ENCODE data around the gene LDLRAD3.

The LDLRAD3 gene

DNA sequence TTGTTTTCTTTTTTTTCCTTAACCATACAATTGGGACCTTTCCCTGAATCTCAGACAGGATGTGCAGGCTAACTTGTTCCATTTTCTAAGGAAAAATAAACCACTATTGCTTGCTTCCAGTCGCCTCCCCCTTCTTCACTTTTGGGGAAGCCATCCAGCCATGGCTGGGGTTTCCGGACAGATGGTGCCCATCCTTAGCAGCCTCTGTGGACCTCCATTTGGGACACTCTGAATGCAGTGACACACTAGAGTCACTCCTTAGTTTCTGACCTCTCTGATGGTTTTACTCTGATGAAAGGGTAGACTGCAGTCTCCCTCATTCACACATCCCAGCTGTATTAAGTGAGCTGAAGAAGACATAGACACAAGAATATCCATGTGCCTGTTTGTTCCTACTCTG, 198.1 kb downstream of the LDLRAD3 start:
- DNase-seq, result no peak

DNA sequence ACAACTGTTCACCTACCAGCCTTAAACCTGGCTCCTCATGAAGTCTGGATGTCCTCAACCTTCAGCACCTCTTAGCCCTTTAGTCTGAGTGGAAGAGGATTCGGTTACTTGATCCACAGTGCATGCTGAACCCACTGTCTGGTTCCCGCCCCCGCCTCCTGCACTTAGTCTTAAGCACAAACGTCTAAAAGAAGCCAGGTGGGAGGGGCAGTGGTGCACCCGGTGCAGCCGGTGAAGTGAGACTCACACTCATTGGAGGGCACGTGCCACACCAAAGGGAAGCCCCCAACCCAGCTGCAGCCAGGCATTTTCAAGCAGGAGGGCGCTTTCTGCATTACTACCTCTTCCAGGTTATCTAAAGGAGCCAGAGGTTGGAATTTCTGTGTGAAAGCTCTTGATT, 198.6 kb downstream of the LDLRAD3 start:
- Histone ChIP-seq H3K36me3 (peaks cover under 1% of the 10 kb centered on the region), H3K4me3 (ENCODE audit: low read depth, low read length) (no peak overlapping the region), H3K27me3 (ENCODE audit: insufficient read depth, low read depth, severe bottlenecking) (no peaks in the 10 kb centered on the region), H3K27ac (peak overlapping the region; percentile 23; the same call in 1 of the 2 replicates), H3K9me3 (ENCODE audit: severe bottlenecking) (no peaks in the 10 kb centered on the region)
- peak; percentile 84 for DNase-seq
- TF ChIP-seq, protein P1, sequence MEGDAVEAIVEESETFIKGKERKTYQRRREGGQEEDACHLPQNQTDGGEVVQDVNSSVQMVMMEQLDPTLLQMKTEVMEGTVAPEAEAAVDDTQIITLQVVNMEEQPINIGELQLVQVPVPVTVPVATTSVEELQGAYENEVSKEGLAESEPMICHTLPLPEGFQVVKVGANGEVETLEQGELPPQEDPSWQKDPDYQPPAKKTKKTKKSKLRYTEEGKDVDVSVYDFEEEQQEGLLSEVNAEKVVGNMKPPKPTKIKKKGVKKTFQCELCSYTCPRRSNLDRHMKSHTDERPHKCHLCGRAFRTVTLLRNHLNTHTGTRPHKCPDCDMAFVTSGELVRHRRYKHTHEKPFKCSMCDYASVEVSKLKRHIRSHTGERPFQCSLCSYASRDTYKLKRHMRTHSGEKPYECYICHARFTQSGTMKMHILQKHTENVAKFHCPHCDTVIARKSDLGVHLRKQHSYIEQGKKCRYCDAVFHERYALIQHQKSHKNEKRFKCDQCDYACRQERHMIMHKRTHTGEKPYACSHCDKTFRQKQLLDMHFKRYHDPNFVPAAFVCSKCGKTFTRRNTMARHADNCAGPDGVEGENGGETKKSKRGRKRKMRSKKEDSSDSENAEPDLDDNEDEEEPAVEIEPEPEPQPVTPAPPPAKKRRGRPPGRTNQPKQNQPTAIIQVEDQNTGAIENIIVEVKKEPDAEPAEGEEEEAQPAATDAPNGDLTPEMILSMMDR (IDR thresholded peaks at IDR 0.05; ENCODE audit: low read depth, low read length), result no peak

More for the DNA sequence above, 198.1 kb downstream of the LDLRAD3 start:
- H3K36me3 ChIP-seq, result peaks cover 5% of the 10 kb centered on the region
- no peak overlapping the region for H3K27ac ChIP-seq
- no peak overlapping the region for H3K4me3 ChIP-seq (ENCODE audit: low read depth, low read length)
- H3K27me3 ChIP-seq (ENCODE audit: insufficient read depth, low read depth, severe bottlenecking), result no peaks in the 10 kb centered on the region
- H3K9me3 ChIP-seq (ENCODE audit: severe bottlenecking), result no peaks in the 10 kb centered on the region
- TF ChIP-seq, protein P1 (IDR thresholded peaks at IDR 0.05; ENCODE audit: low read depth, low read length), result no peak

DNA sequence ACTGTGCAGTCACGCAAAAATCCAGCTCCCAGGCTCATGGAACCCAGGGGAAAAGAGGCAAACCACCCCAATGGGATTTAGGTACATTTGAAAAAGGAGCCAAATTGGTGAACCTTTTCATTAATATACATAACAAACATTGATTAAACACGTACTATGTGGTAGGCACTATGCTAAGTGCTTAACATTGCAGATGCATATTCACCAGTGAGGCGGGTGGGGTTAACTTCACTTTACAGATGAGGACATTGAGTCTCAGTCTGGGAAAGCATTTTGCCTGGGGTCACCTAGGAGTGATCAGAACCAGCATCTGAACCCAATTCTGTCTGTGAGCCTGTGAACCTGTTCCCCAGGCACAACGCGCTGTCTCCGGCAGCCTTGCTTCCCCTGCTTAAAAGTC, 199.0 kb downstream of the LDLRAD3 start:
- H3K27ac ChIP-seq, result peak overlapping the region; percentile 23; the same call in 1 of the 2 replicates

DNA sequence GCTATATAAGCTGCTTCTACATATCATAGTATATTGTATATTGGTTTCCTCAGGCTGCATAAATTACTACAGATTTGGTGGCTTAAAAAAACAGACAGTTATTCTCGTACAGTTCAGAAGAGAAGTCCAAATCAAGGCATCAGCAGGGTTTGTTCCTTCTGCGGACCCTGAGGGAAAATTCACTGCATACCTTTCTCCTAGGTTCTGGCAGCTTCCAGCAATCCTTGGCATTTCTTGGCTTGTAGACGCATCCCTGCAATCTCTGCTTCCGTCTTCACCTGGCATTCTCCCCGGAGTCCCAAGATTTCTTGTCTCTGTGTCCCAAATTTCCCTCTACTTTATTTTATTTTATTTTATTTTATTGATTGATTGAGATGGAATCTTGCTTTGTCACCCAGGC, 202.6 kb downstream of the LDLRAD3 start:
- Histone ChIP-seq H3K27me3 (ENCODE audit: insufficient read depth, low read depth, severe bottlenecking) (no peaks in the 10 kb centered on the region), H3K9me3 (ENCODE audit: severe bottlenecking) (no peaks in the 10 kb centered on the region), H3K36me3 (no peaks in the 10 kb centered on the region; the same call in 1 of the 2 replicates), H3K4me3 (ENCODE audit: low read depth, low read length) (no peak overlapping the region), H3K27ac (no peak overlapping the region)
- DNase-seq, result no peak
- TF ChIP-seq, protein P1 (IDR thresholded peaks at IDR 0.05; ENCODE audit: low read depth, low read length), result no peak

More for the DNA sequence above, 199.0 kb downstream of the LDLRAD3 start:
- no peaks in the 10 kb centered on the region for H3K9me3 ChIP-seq (ENCODE audit: severe bottlenecking)
- H3K4me3 ChIP-seq (ENCODE audit: low read depth, low read length), result no peak overlapping the region
- H3K36me3 ChIP-seq, result no peaks in the 10 kb centered on the region; the same call in none of the 2 replicates
- DNase-seq, result no peak
- no peaks in the 10 kb centered on the region for H3K27me3 ChIP-seq (ENCODE audit: insufficient read depth, low read depth, severe bottlenecking)
- TF ChIP-seq, protein P1 (IDR thresholded peaks at IDR 0.05; ENCODE audit: low read depth, low read length), result no peak

DNA sequence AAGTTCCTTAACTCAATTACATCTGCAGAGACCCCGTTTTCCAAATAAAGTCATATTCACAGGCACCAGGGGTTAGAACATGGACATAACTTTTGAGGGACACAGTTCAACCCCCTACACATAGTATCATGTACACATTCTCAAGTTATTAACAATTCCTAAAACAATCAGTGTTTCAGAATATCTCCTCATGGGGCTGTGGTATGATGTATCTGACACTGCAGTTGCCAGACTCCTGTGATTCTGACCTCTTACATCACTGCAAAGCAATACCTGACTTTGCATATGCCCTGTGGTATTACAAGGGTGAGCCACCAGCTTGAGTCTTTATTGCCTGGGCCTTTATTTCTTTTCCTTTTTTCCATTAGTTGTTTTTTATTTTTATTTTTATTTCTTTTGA, 203.6 kb downstream of the LDLRAD3 start:
- no peak for DNase-seq

More for the DNA sequence above, 203.6 kb downstream of the LDLRAD3 start:
- Histone ChIP-seq H3K27me3 (ENCODE audit: insufficient read depth, low read depth, severe bottlenecking) (no peaks in the 10 kb centered on the region), H3K4me3 (ENCODE audit: low read depth, low read length) (no peak overlapping the region), H3K27ac (no peak overlapping the region), H3K36me3 (no peaks in the 10 kb centered on the region; the same call in 1 of the 2 replicates), H3K9me3 (ENCODE audit: severe bottlenecking) (no peaks in the 10 kb centered on the region)
- TF ChIP-seq, protein P1 (IDR thresholded peaks at IDR 0.05; ENCODE audit: low read depth, low read length), result no peak

Measured in WERI-Rb-1 (cell line).